ENCODE measurements around the gene RREB1.

RREB1 gene

GRCh38 chr6:7077856-7078255, 29.9 kb upstream of the RREB1 start:
- Histone ChIP-seq H3K4me3 (ENCODE audit: low read depth, low read length) (no peak overlapping the region), H3K27ac (no peak overlapping the region), H3K27me3 (replicated peaks) (no peaks in the 10 kb centered on the region), H3K36me3 (replicated peaks) (no peaks in the 10 kb centered on the region)
- TF ChIP-seq CTCF (IDR thresholded peaks at IDR 0.05; ENCODE audit: low read depth, low read length, missing control alignments) = no peak
- in situ Hi-C loops (cut with HindIII; ENCODE audit: low pct_ligation_motif_present, low sequenced_read_pairs) = no loop called here
- DNase-seq = no peak

GRCh38 chr6:7078856-7079255, 28.9 kb upstream of the RREB1 start:
- no peak overlapping the region for H3K27ac ChIP-seq
- no peak overlapping the region for H3K4me3 ChIP-seq (ENCODE audit: low read depth, low read length)
- no peaks in the 10 kb centered on the region for H3K36me3 ChIP-seq (replicated peaks)
- in situ Hi-C loops (cut with HindIII; ENCODE audit: low pct_ligation_motif_present, low sequenced_read_pairs) = no loop called here
- no peak for TF ChIP-seq CTCF (IDR thresholded peaks at IDR 0.05; ENCODE audit: low read depth, low read length, missing control alignments)
- H3K27me3 ChIP-seq (replicated peaks) = no peaks in the 10 kb centered on the region
- no peak for DNase-seq

GRCh38 chr6:7080311-7080710, 27.4 kb upstream of the RREB1 start:
- no peak for TF ChIP-seq CTCF (IDR thresholded peaks at IDR 0.05; ENCODE audit: low read depth, low read length, missing control alignments)
- Histone ChIP-seq H3K27ac (no peak overlapping the region), H3K4me3 (ENCODE audit: low read depth, low read length) (no peak overlapping the region), H3K27me3 (replicated peaks) (no peaks in the 10 kb centered on the region), H3K36me3 (replicated peaks) (no peaks in the 10 kb centered on the region)
- DNase-seq = no peak
- in situ Hi-C loops (cut with HindIII; ENCODE audit: low pct_ligation_motif_present, low sequenced_read_pairs) = no loop called here

GRCh38 chr6:7085911-7086310, 21.9 kb upstream of the RREB1 start:
- no peak for TF ChIP-seq CTCF (IDR thresholded peaks at IDR 0.05; ENCODE audit: low read depth, low read length, missing control alignments)
- DNase-seq = no peak
- Histone ChIP-seq H3K27ac (no peak overlapping the region), H3K4me3 (ENCODE audit: low read depth, low read length) (no peak overlapping the region), H3K27me3 (replicated peaks) (no peaks in the 10 kb centered on the region), H3K36me3 (replicated peaks) (no peaks in the 10 kb centered on the region)
- in situ Hi-C loops (cut with HindIII; ENCODE audit: low pct_ligation_motif_present, low sequenced_read_pairs) = no loop called here

GRCh38 chr6:7086488-7086887, 21.3 kb upstream of the RREB1 start:
- TF ChIP-seq CTCF (IDR thresholded peaks at IDR 0.05; ENCODE audit: low read depth, low read length, missing control alignments) = no peak
- in situ Hi-C loops (cut with HindIII; ENCODE audit: low pct_ligation_motif_present, low sequenced_read_pairs) = no loop called here
- Histone ChIP-seq H3K27ac (no peak overlapping the region), H3K36me3 (replicated peaks) (no peaks in the 10 kb centered on the region), H3K27me3 (replicated peaks) (no peaks in the 10 kb centered on the region), H3K4me3 (ENCODE audit: low read depth, low read length) (peak overlapping the region; percentile 6)
- no peak for DNase-seq

GRCh38 chr6:7087066-7087465, 20.7 kb upstream of the RREB1 start:
- Histone ChIP-seq H3K4me3 (ENCODE audit: low read depth, low read length) (peak overlapping the region; percentile 6), H3K27ac (no peak overlapping the region), H3K27me3 (replicated peaks) (no peaks in the 10 kb centered on the region), H3K36me3 (replicated peaks) (no peaks in the 10 kb centered on the region)
- in situ Hi-C loops (cut with HindIII; ENCODE audit: low pct_ligation_motif_present, low sequenced_read_pairs) = no loop called here
- DNase-seq = no peak
- TF ChIP-seq CTCF (IDR thresholded peaks at IDR 0.05; ENCODE audit: low read depth, low read length, missing control alignments) = no peak
